Measurements from ENCODE around the gene RSRC2.
A peak's percentile ranks its signal among the peaks of the same experiment; 100 is the strongest.
"Not testable (repeated sequence)": the region's sequence is repeated elsewhere in the genome, so short reads cannot be mapped to it uniquely, and the experiment has no call there.

Gene RSRC2

GRCh38 chr12:122517877-122518276, 8.9 kb downstream of the RSRC2 start:
- peak; percentile 89 for DNase-seq (ENCODE audit: low read depth)

- no peak for DNase-seq (ENCODE audit: low read depth)
These were observed 10.0 kb downstream of the RSRC2 start for GRCh38 chr12:122516544-122517361.

DNA sequence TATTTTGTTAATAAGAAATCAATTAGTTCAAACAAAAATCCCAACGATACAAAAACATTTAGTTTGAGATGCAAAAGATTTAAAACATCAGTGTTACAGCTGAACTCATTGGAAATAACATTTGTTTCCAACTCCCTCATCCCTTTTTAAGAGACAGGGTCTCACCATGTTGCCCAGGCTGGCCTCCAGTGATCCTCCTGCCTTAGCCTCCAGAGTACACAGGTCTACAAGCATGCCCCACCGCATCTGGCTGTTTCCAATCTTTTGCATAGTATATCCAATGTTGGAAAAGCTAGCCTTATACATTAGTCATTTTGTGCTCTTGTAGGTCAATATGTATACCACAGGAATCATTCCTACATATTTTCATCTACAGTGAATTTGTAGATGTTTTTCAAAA, 11.5 kb downstream of the RSRC2 start:
- DNase-seq (ENCODE audit: low read depth) = no peak

DNA sequence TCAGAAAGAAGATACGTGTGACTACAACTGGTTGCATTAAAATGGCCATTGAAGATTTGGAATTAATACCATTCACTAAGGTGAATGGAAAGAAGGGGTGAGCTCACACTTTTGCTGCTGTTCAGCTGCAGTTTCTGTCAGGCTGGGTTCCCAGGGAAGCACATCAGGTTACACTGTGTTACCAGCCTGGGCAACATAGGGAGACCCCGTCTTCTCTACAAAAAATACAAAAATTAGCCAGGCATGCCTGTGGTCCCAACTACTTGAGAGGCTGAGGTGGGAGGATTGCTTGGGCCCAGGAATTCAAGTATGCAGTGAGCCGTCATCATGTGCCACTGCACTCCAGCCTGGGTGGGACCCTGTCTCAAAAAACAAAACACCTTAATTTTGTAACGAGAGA, 13.1 kb downstream of the RSRC2 start:
- no peak for DNase-seq (ENCODE audit: low read depth)

DNA sequence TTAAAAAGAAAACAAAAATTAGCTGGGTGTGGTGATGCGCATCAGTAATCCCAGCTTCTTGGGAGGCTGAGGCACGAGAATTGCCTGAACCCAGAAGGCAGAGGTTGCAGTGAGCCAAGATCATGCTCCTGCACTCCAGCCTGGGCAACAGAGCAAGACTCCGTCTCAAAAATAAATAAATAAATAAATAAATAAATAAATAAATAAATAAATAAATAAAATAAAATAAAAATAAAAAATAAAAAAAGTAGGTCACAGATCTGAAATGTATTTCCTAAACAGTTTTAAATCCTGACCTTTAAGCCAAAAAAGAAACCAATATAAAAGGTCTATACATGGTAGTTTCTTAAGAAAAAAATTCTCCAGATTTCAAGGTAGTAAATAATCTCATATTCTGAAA, 13.7 kb downstream of the RSRC2 start:
- DNase-seq (ENCODE audit: low read depth) = not testable (repeated sequence)

- no peak for DNase-seq (ENCODE audit: low read depth)
These were observed 18.6 kb downstream of the RSRC2 start for GRCh38 chr12:122508163-122508562.

- DNase-seq (ENCODE audit: low read depth) = no peak
These were observed 20.3 kb downstream of the RSRC2 start for GRCh38 chr12:122506393-122506938.

- no peak for DNase-seq (ENCODE audit: low read depth)
These were observed 21.2 kb downstream of the RSRC2 start for GRCh38 chr12:122505419-122506051.

GRCh38 chr12:122503783-122504590, 22.7 kb downstream of the RSRC2 start:
- DNase-seq (ENCODE audit: low read depth) = no peak

DNA sequence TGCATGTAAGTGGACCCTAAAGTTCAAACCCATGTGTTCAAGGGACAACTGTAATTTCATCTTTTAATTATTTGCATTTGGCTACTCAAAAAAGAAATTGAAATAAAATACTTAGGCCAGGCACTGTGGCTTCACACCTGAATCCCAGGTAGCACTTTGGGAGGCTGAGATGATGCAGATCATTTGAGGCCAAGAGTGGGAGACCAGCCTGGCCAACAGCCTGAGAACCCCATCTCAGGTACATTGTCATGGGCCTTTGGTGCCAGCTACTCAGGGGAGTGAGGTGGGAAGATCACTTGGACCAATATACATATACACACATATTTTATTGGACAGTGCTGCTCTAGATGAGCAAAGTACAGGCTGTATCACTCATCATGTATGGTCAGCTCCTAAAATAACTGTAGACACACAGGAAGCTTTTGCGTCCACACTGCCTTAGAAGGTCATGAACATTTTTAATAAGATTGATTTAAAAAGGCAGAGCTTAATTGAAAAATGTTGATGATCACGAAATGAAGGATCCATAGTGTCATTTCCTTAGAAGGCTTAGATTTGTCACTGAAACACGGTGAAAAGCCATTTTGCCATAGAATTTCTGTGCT, 23.5 kb downstream of the RSRC2 start:
- DNase-seq (ENCODE audit: low read depth) = no peak

DNA sequence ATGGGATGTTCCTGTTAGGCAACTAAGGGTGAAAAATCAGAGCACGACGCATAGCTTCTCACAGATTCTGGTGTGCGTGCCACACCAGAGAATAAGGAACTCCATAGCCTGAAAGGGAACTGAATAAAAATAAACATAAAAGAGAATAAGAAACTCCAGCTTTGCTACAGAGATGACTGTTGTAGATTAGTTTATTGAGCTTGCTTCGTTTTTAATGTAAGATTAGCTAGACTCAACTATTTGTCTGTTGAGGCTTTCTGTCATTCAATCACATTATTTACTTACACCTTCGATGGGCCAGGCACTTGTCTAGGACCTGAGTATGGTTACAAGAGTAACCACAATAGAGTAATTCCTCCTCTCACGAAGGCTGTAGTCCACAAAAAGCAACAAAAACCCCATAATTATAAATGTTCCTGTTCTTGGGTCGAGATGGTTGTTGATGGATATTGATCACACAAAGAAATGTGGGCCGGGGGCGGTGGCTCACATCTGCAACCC, 25.2 kb downstream of the RSRC2 start:
- DNase-seq (ENCODE audit: low read depth) = no peak

- peak; percentile 96 for DNase-seq (ENCODE audit: low read depth)
These were observed 25.8 kb downstream of the RSRC2 start, which contains the start of gene ZCCHC8 for GRCh38 chr12:122500685-122501488. Gene ZCCHC8 (minus strand): TSS chr12:122500932. CDS start chr12:122500840, 92 bp downstream.

- peak; percentile 41 for DNase-seq (ENCODE audit: low read depth)
These were observed 26.6 kb downstream of the RSRC2 start for GRCh38 chr12:122499991-122500684.

GRCh38 chr12:122495258-122495657, 31.5 kb downstream of the RSRC2 start:
- DNase-seq (ENCODE audit: low read depth) = no peak

DNA sequence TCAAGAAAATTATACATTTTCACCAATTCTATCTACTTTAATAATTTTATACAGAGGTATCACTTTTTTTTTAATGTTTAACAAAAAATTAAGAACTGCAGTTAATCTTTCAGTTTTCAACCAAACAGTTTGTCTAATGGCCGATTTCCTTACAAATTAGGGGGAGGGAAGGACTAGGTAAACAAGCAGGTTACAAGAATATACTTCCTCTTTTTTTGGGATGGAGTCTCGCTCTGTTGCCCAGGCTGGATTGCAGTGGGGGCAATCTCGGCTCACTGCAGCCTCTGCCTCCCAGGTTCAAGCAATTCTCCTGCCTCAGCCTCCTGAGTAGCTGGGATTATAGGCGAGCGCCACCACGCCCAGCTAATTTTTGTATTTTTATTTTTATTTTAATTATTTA, 33.5 kb downstream of the RSRC2 start:
- DNase-seq (ENCODE audit: low read depth) = not testable (repeated sequence)

DNA sequence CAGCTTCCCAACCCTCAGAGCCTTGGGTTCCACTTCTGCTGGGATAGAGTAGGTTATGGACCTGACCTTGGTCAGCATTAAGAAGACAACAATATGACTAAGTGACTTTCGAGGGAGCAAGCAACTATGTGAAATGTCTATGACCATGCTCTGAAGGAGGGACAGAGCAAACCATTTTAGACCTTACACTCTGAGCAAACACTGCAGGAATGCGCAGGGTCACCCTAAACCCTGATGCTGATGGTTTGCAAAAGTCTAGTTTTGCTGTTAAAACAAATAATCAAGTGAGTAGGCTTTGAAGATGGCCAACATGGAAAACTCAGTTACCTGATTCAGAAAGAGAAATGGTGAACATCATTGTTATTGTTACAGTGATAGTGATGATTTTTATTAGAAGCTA, 34.7 kb downstream of the RSRC2 start:
- no peak for DNase-seq (ENCODE audit: low read depth)

GRCh38 chr12:122489038-122489437, 37.7 kb downstream of the RSRC2 start:
- DNase-seq (ENCODE audit: low read depth) = no peak

DNA sequence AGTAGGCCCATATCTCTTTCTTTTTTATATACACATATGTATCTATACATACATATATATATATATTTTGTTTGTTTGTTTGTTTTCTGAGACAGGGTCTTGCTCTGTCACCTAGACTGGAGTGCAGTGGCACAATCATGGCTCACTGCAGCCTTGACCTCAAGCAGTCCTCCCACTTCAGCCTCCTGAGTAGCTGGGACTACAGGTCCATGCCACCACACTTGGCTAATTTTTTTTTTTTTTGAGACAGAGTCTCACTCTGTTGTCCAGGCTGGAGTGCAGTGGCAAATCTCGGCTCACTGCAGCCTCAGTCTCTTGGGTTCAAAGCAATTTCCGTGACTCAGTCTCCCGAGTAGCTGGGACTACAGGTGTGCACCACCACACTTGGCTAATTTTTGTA, 38.9 kb downstream of the RSRC2 start:
- not testable (repeated sequence) for DNase-seq (ENCODE audit: low read depth)

- no peak for DNase-seq (ENCODE audit: low read depth)
These were observed 39.8 kb downstream of the RSRC2 start for GRCh38 chr12:122486805-122487426.

- DNase-seq (ENCODE audit: low read depth) = not testable (repeated sequence)
These were observed 40.4 kb downstream of the RSRC2 start for GRCh38 chr12:122486360-122486759.

Measured in GM04504 (cell line).